Left lobe of liver (tissue), 2 donors: ENCODE results near the gene FN1. TPM values are rescaled to one million over a fixed set of nuclear protein-coding genes. Genes with fewer than 3 reads are reported as not detected.

ENCODE experiments used
- ATAC-seq: fragments of 200-7000 bp; cut with Tn5 transposase; one replicate; pipeline ENCODE4 v1.9.1; 2020; ENCODE audit warnings: mild to moderate bottlenecking, moderate library complexity
- DNase-seq: peaks from one replicate; pipeline ENCODE4 v3.0.0-alpha.2; 2020; ENCODE audit warnings: low spot score
- total RNA-seq: library from RNA; stranded (reverse); gene quantifications from one replicate; pipeline ENCODE4 v1.2.1, GENCODE V29; 2021
- donor health status: DM: no; HTN: no; CAD: no; lungs with moderate emphysema.
- donor health status: DM: no; HTN: yes; CAD: no.

FN1 gene
- total RNA-seq, 1 donor from 2014 or later, result 1,295 TPM

GRCh38 chr2:215390550-215390913 is 45.3 kb downstream of the FN1 start:
- ATAC-seq (peak; percentile 4), DNase-seq (no peak)

DNA sequence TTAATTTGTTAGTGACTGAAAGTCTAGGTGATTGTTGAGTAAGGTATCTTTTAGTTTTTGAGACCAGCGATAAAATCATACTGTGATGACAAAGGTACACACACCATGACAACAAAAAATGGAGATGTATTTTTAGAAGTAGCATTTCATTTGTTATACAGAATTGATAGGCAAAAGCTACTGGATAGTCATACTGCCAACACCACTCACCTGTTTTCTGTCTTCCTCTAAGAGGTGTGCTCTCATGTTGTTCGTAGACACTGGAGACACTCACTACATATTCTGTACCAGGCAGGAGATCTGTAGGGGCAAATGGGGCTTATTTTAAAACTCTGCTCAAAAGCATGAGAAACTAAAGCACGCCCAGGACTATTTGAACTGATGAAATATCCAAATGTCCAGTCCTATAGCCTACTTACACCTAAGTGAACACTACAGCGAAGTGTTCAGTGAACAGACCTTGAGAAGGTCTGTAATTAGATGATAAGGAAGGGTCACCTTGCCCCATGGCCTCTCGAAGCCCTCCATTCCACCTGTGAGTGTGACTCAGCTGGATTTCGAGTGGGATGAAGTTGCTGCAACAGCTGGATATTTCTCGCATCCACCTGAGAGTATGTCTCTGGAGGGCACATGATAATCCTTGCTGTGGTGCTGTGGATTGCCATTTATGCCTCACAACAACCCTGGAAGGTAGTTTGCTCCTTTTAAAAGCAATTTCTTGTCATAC is 47.7 kb downstream of the FN1 start:
- DNase-seq, result no peak
- ATAC-seq, result no peak

DNA sequence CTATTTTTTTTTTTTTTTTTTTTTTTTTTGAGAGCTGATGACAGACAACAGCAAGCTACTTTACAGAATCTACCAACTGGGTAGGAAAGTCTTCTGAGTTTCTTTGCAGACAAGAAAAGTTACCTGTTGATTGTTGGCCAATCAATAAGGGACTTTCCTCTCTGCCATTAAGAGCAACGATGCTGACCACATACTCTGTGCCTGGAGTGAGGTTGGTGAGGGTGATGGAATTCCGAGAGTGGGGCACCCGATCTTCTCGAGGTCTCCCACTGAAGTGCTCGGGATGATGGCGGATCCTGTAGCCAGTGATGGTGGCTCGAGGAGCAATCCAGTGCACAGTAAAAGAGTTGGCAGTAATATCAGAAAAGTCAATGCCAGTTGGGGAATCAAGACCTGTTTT is 49.3 kb downstream of the FN1 start:
- no peak for ATAC-seq

GRCh38 chr2:215384710-215385109 is 51.2 kb downstream of the FN1 start:
- ATAC-seq (no peak), DNase-seq (no peak)

More for the DNA sequence above, 49.3 kb downstream of the FN1 start:
- DNase-seq, result no peak

DNA sequence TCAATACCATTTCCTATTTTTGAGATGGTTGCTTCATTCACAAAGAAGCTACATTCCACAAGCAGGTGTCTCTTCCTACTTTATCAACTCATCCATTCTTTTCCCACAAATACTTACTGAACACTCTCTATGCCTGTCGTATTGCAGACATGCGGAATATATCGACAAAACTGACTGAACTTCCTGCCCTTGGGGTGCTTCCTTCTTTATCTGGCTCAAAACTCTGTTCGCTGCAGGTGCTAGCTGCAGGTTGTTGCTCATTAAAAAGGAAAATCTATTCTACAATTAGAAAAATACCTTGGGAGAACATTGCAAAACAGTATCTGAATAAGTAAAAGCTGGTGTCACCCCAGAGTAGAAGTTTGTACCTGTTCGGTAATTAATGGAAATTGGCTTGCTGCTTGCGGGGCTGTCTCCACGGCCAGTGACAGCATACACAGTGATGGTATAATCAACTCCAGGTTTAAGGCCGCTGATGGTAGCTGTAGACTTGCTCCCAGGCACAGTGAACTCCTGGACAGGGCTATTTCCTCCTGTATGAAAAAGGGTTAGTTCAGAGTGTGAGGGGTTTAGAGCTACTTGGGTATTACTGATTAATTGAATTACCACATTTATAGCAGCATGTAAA is 52.1 kb downstream of the FN1 start:
- ATAC-seq, result no peak
- no peak for DNase-seq

DNA sequence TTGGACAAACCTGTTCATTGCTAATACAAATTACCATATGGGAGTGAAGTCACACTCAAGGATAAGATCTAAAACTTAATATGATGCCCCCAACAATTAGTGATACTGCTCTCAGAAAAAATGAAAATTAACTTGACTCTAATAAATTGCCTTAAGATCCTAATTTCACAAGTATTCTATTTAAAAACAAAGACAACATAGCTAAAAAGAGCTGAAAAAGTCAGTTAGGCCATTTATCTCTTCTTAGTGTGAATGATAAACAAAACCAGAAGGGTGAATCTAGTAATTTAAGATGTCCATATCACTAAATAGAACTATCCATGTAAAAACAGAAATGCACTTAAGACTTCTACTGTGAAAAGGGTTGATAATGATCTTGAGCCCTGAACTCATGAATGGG is 53.4 kb downstream of the FN1 start:
- ATAC-seq, result no peak
- no peak for DNase-seq

- ATAC-seq (no peak), DNase-seq (no peak)
Measured at GRCh38 chr2:215382011-215382410, 53.9 kb downstream of the FN1 start.

DNA sequence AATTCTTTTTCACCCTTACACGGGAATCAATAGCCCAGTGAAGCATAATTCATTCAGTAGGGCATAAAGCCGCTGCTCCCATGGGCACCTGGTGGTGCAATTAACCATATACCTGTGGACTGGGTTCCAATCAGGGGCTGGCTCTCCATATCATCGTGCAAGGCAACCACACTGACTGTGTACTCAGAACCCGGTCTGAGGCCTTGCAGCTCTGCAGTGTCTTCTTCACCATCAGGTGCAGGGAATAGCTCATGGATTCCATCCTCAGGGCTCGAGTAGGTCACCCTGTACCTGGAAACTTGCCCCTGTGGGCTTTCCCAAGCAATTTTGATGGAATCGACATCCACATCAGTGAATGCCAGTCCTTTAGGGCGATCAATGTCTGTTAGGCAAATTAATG is 55.2 kb downstream of the FN1 start:
- peak; percentile 13 for ATAC-seq
- DNase-seq, result no peak

- no peak for DNase-seq
- ATAC-seq, result no peak
Measured at GRCh38 chr2:215379948-215380347, 55.9 kb downstream of the FN1 start.

GRCh38 chr2:215379039-215379438 is 56.8 kb downstream of the FN1 start:
- ATAC-seq, result no peak

GRCh38 chr2:215378045-215378444 is 57.8 kb downstream of the FN1 start:
- DNase-seq (no peak), ATAC-seq (no peak)

More at GRCh38 chr2:215379039-215379438, 56.8 kb downstream of the FN1 start:
- DNase-seq, result no peak

- ATAC-seq (peak; percentile 9), DNase-seq (no peak)
Measured at GRCh38 chr2:215377283-215377682, 58.6 kb downstream of the FN1 start.

- no peak for ATAC-seq
- DNase-seq, result no peak
Measured at GRCh38 chr2:215376103-215376780, 59.6 kb downstream of the FN1 start.

GRCh38 chr2:215375467-215375830 is 60.4 kb downstream of the FN1 start:
- no peak for ATAC-seq
- DNase-seq, result no peak

GRCh38 chr2:215374642-215375466 is 61.0 kb downstream of the FN1 start:
- ATAC-seq (peak; percentile 15), DNase-seq (no peak)

- DNase-seq (no peak), ATAC-seq (peak; percentile 2)
Measured at GRCh38 chr2:215374002-215374401, 61.9 kb downstream of the FN1 start.

DNA sequence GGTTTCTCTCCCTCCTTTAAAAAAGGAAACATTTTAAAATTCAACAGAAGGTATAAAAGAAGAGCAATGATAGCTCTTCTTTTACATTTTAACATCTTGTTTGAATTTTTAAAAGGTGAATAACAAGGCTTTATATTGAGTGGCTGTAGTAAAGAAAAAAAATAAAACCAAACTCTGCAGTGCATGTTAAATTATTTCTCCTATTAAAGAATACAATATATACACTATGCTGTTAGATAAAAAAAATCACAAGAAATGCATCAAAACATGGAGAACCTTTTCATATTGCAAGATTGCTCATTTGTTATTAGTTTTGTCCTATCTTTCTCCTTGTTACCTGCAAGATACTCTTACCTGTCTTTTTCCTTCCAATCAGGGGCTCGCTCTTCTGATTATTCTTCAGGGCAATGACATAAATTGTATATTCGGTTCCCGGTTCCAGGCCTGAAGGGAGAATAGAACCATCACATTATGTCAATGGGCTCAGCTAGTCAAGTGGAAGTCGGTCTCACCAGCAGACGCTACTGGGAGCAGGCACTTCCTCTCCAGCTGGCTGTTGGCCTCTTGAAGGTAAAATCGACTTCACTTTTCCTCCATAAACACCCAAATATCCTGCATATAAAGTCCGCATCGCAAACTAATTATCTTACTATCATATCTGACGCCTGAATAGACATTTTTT is 62.8 kb downstream of the FN1 start:
- no peak for ATAC-seq
- no peak for DNase-seq

- DNase-seq, result no peak
- peak; percentile 29 for ATAC-seq
Measured at GRCh38 chr2:215371915-215372897, 63.7 kb downstream of the FN1 start.

DNA sequence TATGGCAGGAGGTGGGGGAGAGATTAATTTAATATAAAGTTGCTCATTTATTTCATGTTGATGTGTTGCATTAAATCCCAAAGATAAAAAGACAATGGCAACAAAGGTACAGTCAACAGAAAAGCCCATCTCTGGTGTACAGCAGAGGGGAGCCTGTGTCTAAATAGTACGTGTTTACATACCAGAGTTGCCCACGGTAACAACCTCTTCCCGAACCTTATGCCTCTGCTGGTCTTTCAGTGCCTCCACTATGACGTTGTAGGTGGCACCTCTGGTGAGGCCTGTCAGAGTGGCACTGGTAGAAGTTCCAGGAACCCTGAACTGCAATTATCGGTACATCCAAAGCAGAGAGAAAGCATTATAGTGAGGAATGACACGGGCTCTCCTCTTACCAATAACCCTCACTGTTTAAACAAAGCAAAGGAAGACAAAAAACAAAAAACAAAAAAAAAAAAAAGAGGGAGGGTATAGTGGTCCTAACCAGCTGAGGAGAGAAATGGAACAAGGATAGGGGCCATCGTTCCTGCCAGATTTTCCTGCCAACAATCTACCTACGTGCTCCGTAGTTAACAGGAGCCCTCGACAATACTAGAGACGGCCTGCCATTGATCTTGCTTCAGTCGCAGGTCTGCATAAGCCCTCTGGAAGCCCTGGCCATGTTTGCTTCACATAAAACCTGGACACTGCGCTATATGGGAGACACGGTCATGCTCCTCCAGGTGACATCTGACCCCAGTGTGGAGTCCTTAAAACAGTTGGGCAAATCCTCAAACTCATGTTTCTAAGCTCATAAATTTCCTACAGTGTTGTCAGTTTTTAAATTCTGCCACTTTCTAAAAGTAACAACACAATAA is 65.5 kb downstream of the FN1 start:
- ATAC-seq (peak; percentile 10), DNase-seq (no peak)
